NB4 (cell line): ENCODE data around the gene GALNT9.

ENCODE experiments used
- DNase-seq: peaks from one replicate; pipeline ENCODE4 v3.0.0; 2010; ENCODE audit warnings: low read depth
- H3K4me3 ChIP-seq: one replicate; pipeline ENCODE4 v1.5.1; 2011; ENCODE audit warnings: mild to moderate bottlenecking, low read depth, low read length, moderate library complexity
- MAX ChIP-seq: IDR thresholded peaks from 2 replicates; pipeline ENCODE4 v1.6.1; 2011; ENCODE audit warnings: low read depth, low read length
- MYC ChIP-seq: IDR thresholded peaks from 2 replicates; pipeline ENCODE4 v1.6.1; 2011; ENCODE audit warnings: low read depth, low read length
- POLR2A ChIP-seq: IDR thresholded peaks from 2 replicates; pipeline ENCODE4 v1.6.1; 2011; ENCODE audit warnings: mild to moderate bottlenecking; ENCODE audit not compliant: insufficient read length; ENCODE audit errors: extremely low read depth
- TF ChIP-seq, protein P1 (sequence below): IDR thresholded peaks from one replicate; pipeline ENCODE4 v1.5.1; 2012; ENCODE audit warnings: low read depth, low read length

Gene GALNT9

GRCh38 chr12:132167611-132168310 is 161.6 kb downstream of the GALNT9 start:
- H3K4me3 ChIP-seq: no peak overlapping the region
- peak; percentile 83 for DNase-seq

GRCh38 chr12:132166801-132167591 is 162.4 kb downstream of the GALNT9 start:
- no peak for DNase-seq
- H3K4me3 ChIP-seq: no peak overlapping the region
- TF ChIP-seq POLR2A (no peak), MYC (no peak), MAX (no peak)
- TF ChIP-seq, protein P1, sequence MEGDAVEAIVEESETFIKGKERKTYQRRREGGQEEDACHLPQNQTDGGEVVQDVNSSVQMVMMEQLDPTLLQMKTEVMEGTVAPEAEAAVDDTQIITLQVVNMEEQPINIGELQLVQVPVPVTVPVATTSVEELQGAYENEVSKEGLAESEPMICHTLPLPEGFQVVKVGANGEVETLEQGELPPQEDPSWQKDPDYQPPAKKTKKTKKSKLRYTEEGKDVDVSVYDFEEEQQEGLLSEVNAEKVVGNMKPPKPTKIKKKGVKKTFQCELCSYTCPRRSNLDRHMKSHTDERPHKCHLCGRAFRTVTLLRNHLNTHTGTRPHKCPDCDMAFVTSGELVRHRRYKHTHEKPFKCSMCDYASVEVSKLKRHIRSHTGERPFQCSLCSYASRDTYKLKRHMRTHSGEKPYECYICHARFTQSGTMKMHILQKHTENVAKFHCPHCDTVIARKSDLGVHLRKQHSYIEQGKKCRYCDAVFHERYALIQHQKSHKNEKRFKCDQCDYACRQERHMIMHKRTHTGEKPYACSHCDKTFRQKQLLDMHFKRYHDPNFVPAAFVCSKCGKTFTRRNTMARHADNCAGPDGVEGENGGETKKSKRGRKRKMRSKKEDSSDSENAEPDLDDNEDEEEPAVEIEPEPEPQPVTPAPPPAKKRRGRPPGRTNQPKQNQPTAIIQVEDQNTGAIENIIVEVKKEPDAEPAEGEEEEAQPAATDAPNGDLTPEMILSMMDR: no peak

More at GRCh38 chr12:132167611-132168310, 161.6 kb downstream of the GALNT9 start:
- TF ChIP-seq, protein P1: no peak
- TF ChIP-seq MYC (peak; percentile 5; the same call in 1 of the 2 replicates), MAX (peak; percentile 82)

DNA sequence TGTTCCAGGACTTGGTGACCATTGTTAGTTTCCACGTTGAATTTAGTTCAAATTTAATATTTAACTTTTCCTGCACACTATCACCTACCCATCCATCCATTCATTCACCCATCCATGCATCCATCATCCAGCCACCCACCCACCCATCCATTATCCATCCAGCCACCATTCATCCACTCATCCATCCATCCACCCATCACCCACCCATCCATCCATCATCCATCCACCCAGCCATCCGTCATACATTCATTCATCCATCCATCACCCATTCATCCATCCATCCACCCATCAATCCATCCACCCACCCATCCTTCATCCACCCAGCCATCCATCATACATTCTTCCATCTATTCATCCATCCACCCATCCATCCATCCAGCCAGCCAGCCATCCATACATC is 163.3 kb downstream of the GALNT9 start:
- no peak for DNase-seq
- H3K4me3 ChIP-seq: no peak overlapping the region
- TF ChIP-seq MYC (no peak), POLR2A (no peak)

DNA sequence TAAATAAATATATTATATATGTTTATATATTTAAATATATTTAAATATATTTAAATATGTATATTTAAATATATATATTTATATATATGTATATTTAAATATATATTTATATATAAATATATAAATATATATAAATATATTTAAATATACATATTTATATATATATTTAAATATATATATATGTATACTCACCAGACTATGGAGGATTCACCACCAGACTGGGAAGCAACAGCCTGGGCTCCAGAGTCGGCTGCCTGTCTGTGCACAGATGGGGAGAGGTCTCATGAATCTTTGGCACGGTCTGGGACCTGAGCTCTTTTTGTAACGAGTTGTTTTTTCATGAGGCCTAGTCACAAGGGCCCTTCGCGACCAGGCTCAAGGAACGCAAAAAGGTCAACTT is 163.8 kb downstream of the GALNT9 start:
- DNase-seq: no peak
- no peak for TF ChIP-seq MYC
- TF ChIP-seq MAX: no peak
- TF ChIP-seq POLR2A: no peak
- TF ChIP-seq, protein P1: no peak
- no peak overlapping the region for H3K4me3 ChIP-seq

- TF ChIP-seq POLR2A: no peak
- TF ChIP-seq, protein P1: no peak
- DNase-seq: no peak
These were observed 165.0 kb downstream of the GALNT9 start for GRCh38 chr12:132164426-132164825.

GRCh38 chr12:132163911-132164288 is 165.5 kb downstream of the GALNT9 start:
- TF ChIP-seq MYC: no peak
- TF ChIP-seq, protein P1: peak; percentile 29
- no peak for TF ChIP-seq POLR2A
- no peak for TF ChIP-seq MAX
- H3K4me3 ChIP-seq: no peak overlapping the region
- DNase-seq: peak; percentile 53

More at GRCh38 chr12:132164426-132164825, 165.0 kb downstream of the GALNT9 start:
- no peak overlapping the region for H3K4me3 ChIP-seq
